Esophagus muscularis mucosa (tissue), 4 donors: Measurements from ENCODE around the gene RPS6KA2. TPM values are rescaled to one million over a fixed set of nuclear protein-coding genes. Genes with fewer than 3 reads are reported as not detected.

Source experiments
- DNase-seq: peaks from one replicate; pipeline ENCODE4 v3.0.0-alpha.2; 2017; ENCODE audit errors: extremely low spot score
- H3K27ac ChIP-seq, 4 donors: fragments of 200-600 bp; sonication (generic); replicated peaks in 1 of 4; 1 replicate in 3 of 4; 2 replicates in 1 of 4; pipeline ENCODE4 v1.5.1; 2016 to 2019; ENCODE audit warnings: mild to moderate bottlenecking in 1 of 4
- H3K27me3 ChIP-seq, 4 donors: fragments of 200-600 bp; sonication (generic); one replicate each; pipeline versions ENCODE4 v1.5.1 to v1.6.0; 2016 to 2019
- H3K36me3 ChIP-seq, 4 donors: fragments of 200-600 bp; sonication (generic); one replicate each; pipeline ENCODE4 v1.5.1; 2016 to 2019
- H3K4me1 ChIP-seq, 4 donors: fragments of 200-600 bp; sonication (generic); one replicate each; pipeline ENCODE4 v1.5.1; 2016 to 2019
- H3K4me3 ChIP-seq, 4 donors: fragments of 200-600 bp; sonication (generic); 1 replicate in 2 of 4; 2 replicates in 2 of 4; pipeline ENCODE4 v1.5.1; 2016 to 2019; ENCODE audit warnings: mild to moderate bottlenecking in 4 of 4, moderate library complexity in 1 of 4
- H3K9me3 ChIP-seq, 4 donors: fragments of 200-600 bp; sonication (generic); 1 replicate in 3 of 4; 2 replicates in 1 of 4; pipeline ENCODE4 v1.5.1; 2016 to 2019
- EP300 ChIP-seq: sonication (generic); formaldehyde crosslinking; IDR thresholded peaks from one replicate; pipeline ENCODE4 v1.6.1; 2017; ENCODE audit warnings: antibody characterized with exemption
- POLR2A ChIP-seq: fragments of 450-650 bp; IDR thresholded peaks from one replicate; pipeline ENCODE4 v1.6.1; 2017; ENCODE audit warnings: antibody characterized with exemption, moderate library complexity, mild to moderate bottlenecking, low read depth
- POLR2AphosphoS5 ChIP-seq, 2 donors: sonication (generic); formaldehyde crosslinking; IDR thresholded peaks; one replicate each; pipeline ENCODE4 v1.6.1; 2017; ENCODE audit warnings: antibody characterized with exemption in 2 of 2
- WGBS: methylation state at CpG from one replicate; pipeline ENCODE4 v1.1.5; 2018; 5-methylcytosine and 5-hydroxymethylcytosine counted together
- intact Hi-C: fragments of 100-400 bp; cut with DNase I; formaldehyde crosslinking; loops from one replicate; pipeline ENCODE4 v1.15.1; 2023
- total RNA-seq, 4 donors: library from RNA; depleted of rRNA; stranded (reverse); fragments of >200 nt; gene quantifications; one replicate each; pipeline versions ENCODE4 v1.1.0 to v1.2.1, GENCODE V29; 2016
- TF ChIP-seq, protein P1 (sequence below), 3 experiments: fragments of 200-600 bp in 2 of 3; fragments of 450-650 bp in 1 of 3; sonication (generic) in 2 of 3; IDR thresholded peaks; one replicate each; pipeline ENCODE4 v1.5.1; 2017 to 2019; ENCODE audit warnings: antibody characterized with exemption in 3 of 3, mild to moderate bottlenecking in 2 of 3, moderate library complexity in 1 of 3

The RPS6KA2 gene
- total RNA-seq, 4 donors from 2014 or later = 83.9 to 126 (median 112) TPM

DNA sequence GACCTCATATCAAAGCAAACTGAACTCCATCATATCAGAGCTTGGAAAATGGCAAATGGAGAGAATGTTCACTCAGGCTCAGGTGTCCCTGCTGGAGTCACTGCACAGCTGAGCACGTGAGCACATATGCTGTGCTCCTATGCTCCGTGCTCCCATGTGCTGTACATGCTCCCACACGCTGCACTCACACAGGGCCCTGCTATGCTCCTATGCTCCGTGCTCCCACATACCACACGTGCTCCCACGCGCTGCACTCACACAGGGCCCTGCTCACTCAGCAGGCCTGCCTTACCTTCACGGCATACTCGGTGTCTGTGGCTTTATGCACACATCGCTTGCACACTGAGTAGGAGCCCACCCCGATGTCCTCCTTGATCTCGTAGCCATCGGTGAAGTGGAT lies 178.6 kb downstream of the RPS6KA2 start:
- WGBS = 88% methylated on average over 13 of the region's 13 CpGs
- H3K27me3 ChIP-seq = no peaks in the 10 kb centered on the region
- no peak for DNase-seq
- intact Hi-C loops = no loop called here
- TF ChIP-seq POLR2A = no peak
- TF ChIP-seq, protein P1, sequence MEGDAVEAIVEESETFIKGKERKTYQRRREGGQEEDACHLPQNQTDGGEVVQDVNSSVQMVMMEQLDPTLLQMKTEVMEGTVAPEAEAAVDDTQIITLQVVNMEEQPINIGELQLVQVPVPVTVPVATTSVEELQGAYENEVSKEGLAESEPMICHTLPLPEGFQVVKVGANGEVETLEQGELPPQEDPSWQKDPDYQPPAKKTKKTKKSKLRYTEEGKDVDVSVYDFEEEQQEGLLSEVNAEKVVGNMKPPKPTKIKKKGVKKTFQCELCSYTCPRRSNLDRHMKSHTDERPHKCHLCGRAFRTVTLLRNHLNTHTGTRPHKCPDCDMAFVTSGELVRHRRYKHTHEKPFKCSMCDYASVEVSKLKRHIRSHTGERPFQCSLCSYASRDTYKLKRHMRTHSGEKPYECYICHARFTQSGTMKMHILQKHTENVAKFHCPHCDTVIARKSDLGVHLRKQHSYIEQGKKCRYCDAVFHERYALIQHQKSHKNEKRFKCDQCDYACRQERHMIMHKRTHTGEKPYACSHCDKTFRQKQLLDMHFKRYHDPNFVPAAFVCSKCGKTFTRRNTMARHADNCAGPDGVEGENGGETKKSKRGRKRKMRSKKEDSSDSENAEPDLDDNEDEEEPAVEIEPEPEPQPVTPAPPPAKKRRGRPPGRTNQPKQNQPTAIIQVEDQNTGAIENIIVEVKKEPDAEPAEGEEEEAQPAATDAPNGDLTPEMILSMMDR (IDR thresholded peaks at IDR 0.05) = no peak
- H3K4me3 ChIP-seq = no peak overlapping the region
- H3K9me3 ChIP-seq = no peaks in the 10 kb centered on the region
- H3K27ac ChIP-seq = no peak overlapping the region
- no peaks in the 10 kb centered on the region for H3K4me1 ChIP-seq
- H3K36me3 ChIP-seq = peaks cover 5 to 70% (median 47%) of the 10 kb centered on the region in 4 donors

DNA sequence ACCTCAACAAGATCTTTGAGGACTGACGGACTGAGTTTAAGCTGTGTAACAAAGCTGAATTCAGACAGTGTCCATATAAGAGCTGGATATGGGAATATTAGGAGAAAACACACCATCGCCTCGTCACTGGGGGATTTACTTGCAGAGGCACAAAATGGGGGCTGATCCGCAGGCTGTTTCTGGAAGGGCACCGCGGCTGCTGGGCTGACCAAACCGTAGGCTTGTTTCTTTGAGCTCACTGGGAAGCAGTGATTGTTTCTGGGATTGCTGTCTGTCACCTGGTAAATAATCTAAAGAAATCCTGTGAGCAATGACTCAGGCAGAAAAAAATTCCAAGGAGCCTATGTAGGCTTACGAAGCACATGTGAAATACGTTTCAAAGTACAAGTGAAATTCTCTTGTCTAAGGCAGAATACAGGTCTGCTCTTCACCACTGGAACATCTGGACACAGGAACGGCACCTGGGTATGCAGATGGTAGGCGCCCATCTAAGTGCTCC lies 180.4 kb downstream of the RPS6KA2 start:
- TF ChIP-seq POLR2AphosphoS5 (IDR thresholded peaks at IDR 0.05) = no peak
- no peak for TF ChIP-seq POLR2A
- no peak for TF ChIP-seq EP300
- TF ChIP-seq, protein P1 (IDR thresholded peaks at IDR 0.05) = no peak
- 92% methylated on average over 11 of the region's 11 CpGs for WGBS
- no peaks in the 10 kb centered on the region for H3K9me3 ChIP-seq
- no peak overlapping the region for H3K4me3 ChIP-seq
- no peaks in the 10 kb centered on the region for H3K27me3 ChIP-seq
- intact Hi-C loops = no loop called here
- no peak for DNase-seq
- no peak overlapping the region for H3K27ac ChIP-seq
- H3K36me3 ChIP-seq = peaks cover 5 to 83% (median 51%) of the 10 kb centered on the region in 4 donors
- H3K4me1 ChIP-seq = no peaks in the 10 kb centered on the region

DNA sequence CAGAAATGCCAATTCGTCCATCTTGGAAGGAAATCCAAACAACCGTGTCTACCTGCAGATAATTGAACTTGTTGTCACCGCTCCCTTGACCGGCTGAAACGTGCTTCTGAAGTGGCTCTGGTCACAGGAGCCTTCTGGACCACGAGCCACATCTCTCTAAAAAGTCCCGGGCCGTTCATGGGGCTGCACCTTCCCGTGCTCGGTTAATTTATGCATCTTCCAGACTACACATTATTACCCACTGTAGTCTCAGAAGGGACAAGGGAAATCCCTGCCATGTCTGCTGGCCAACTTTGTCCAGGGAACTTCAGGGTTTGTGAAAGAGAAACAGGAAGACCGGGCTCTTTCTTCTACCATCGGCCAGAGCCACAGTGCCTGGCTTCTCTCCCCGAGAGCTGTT lies 180.9 kb downstream of the RPS6KA2 start:
- 85% methylated on average over 12 of the region's 13 CpGs for WGBS
- intact Hi-C loops = no loop called here
- no peak for DNase-seq
- H3K4me1 ChIP-seq = no peaks in the 10 kb centered on the region
- H3K36me3 ChIP-seq = peaks cover 5 to 79% (median 53%) of the 10 kb centered on the region in 4 donors
- H3K27ac ChIP-seq = no peak overlapping the region
- H3K27me3 ChIP-seq = no peaks in the 10 kb centered on the region
- H3K4me3 ChIP-seq = no peak overlapping the region
- TF ChIP-seq, protein P1 (IDR thresholded peaks at IDR 0.05) = no peak
- TF ChIP-seq POLR2AphosphoS5 (IDR thresholded peaks at IDR 0.05) = no peak
- no peak for TF ChIP-seq POLR2A
- TF ChIP-seq EP300 = no peak
- no peaks in the 10 kb centered on the region for H3K9me3 ChIP-seq

DNA sequence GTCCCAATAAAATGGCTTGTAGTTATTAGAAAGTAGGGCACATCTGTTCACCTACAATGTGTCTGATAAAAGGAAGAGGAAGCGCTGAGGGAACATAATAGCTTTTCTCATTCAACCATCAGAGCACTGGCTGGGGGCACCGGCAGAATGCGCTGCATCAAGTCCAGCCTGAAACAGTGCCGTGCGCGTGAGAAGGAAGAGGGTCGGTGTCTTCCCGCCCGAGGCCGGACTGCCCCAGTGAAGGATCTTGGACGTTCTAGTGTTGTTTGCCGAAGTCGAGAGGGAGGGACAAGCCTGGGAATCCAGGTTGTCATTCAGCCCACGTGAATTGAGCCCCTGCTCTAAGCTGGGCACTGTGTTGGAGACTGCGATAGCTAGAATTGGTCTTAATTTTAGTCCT lies 182.6 kb downstream of the RPS6KA2 start:
- Histone ChIP-seq H3K4me3 (no peak overlapping the region), H3K4me1 (no peaks in the 10 kb centered on the region), H3K9me3 (no peaks in the 10 kb centered on the region), H3K27ac (no peak overlapping the region), H3K27me3 (no peaks in the 10 kb centered on the region), H3K36me3 (peaks cover 5 to 72% (median 47%) of the 10 kb centered on the region in 4 donors)
- no peak for DNase-seq
- TF ChIP-seq, protein P1 (IDR thresholded peaks at IDR 0.05) = no peak
- TF ChIP-seq POLR2AphosphoS5 (IDR thresholded peaks at IDR 0.05) = no peak
- TF ChIP-seq EP300 = no peak
- TF ChIP-seq POLR2A = no peak
- intact Hi-C loops = no loop called here
- 97% methylated on average over 15 of the region's 15 CpGs for WGBS

DNA sequence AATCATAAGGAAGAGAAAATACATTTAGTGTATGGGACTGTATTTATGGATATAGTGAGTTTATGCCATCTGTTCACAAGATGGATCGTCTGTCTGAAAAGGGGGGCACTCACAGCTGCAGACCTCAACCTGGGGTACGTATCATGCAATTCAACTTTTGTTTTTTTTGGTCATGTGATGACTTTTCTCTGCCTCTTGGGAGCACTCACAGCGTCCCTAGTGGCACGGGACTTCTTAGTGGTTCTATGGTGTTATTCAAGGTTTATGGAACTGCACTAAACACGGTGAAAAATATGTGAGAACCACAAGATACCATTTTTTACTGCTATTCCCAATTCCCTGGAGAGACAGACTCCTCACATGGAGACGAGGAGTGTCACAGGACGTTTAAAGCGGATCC lies 183.9 kb downstream of the RPS6KA2 start:
- H3K4me1 ChIP-seq = no peaks in the 10 kb centered on the region
- intact Hi-C loops = no loop called here
- TF ChIP-seq, protein P1 (IDR thresholded peaks at IDR 0.05) = no peak
- no peak for TF ChIP-seq POLR2AphosphoS5 (IDR thresholded peaks at IDR 0.05)
- TF ChIP-seq EP300 = no peak
- TF ChIP-seq POLR2A = no peak
- no peaks in the 10 kb centered on the region for H3K27me3 ChIP-seq
- H3K36me3 ChIP-seq = peaks cover 5 to 62% (median 37%) of the 10 kb centered on the region in 4 donors
- H3K4me3 ChIP-seq = no peak overlapping the region
- H3K9me3 ChIP-seq = no peaks in the 10 kb centered on the region
- 82% methylated on average over 8 of the region's 8 CpGs for WGBS
- H3K27ac ChIP-seq = no peak overlapping the region
- DNase-seq = no peak
